Hematopoietic multipotent progenitor cell treated with erythropoietin and hydrocortisone succinate and interleukin-3 and kit ligand, for 17 days (in vitro differentiated cells): Measurements from ENCODE around the gene CLEC18C.
"Not testable (repeated sequence)": the region's sequence is repeated elsewhere in the genome, so short reads cannot be mapped to it uniquely, and the experiment has no call there.

ENCODE experiments used
- DNase-seq: peaks from one replicate; pipeline ENCODE4 v3.0.0-alpha.2; 2015; ENCODE audit warnings: low spot score

Gene CLEC18C

GRCh38 chr16:70218586-70218985 is 45.0 kb downstream of the CLEC18C start:
- not testable (repeated sequence) for DNase-seq

GRCh38 chr16:70222574-70222973 is 49.0 kb downstream of the CLEC18C start:
- DNase-seq, result not testable (repeated sequence)

- not testable (repeated sequence) for DNase-seq
Observed at GRCh38 chr16:70223216-70223615, 49.6 kb downstream of the CLEC18C start.

- DNase-seq, result not testable (repeated sequence)
Observed at GRCh38 chr16:70223971-70224513, 50.5 kb downstream of the CLEC18C start.

- DNase-seq, result not testable (repeated sequence)
Observed at GRCh38 chr16:70224645-70225044, 51.1 kb downstream of the CLEC18C start.

- DNase-seq, result not testable (repeated sequence)
Observed at GRCh38 chr16:70225430-70225829, 51.8 kb downstream of the CLEC18C start.

GRCh38 chr16:70226024-70226423 is 52.4 kb downstream of the CLEC18C start:
- not testable (repeated sequence) for DNase-seq

- not testable (repeated sequence) for DNase-seq
Observed at GRCh38 chr16:70231831-70232230, 58.2 kb downstream of the CLEC18C start.
